HepG2 (cell line): ENCODE results near the gene ERVH48-1. TPM values are rescaled to one million over a fixed set of nuclear protein-coding genes. Genes with fewer than 3 reads are reported as not detected.

Experiments used
- CBFB ChIP-seq: sonication (generic); formaldehyde crosslinking; IDR thresholded peaks from 2 replicates; pipeline ENCODE4 v1.4.0; 2020; ENCODE audit warnings: missing genetic modification reagents
- E2F5 ChIP-seq: sonication (generic); formaldehyde crosslinking; conservative IDR thresholded peaks from 2 replicates; pipeline ENCODE4 v1.4.0; 2020; ENCODE audit warnings: missing genetic modification reagents
- FOSL2 ChIP-seq: sonication (generic); formaldehyde crosslinking; IDR thresholded peaks from 2 replicates; pipeline ENCODE4 v1.4.0; 2020; ENCODE audit warnings: missing genetic modification reagents
- GABPB1 ChIP-seq: IDR thresholded peaks from 2 replicates; pipeline ENCODE4 v1.6.1; 2016; ENCODE audit warnings: mild to moderate bottlenecking, missing genetic modification reagents, moderate library complexity, missing compliant biosample characterization
- KAT2B ChIP-seq: fragments of 150-350 bp; IDR thresholded peaks from 2 replicates; pipeline ENCODE4 v1.6.1; 2014; ENCODE audit warnings: low read depth, low read length, borderline replicate concordance
- KAT7 ChIP-seq: IDR thresholded peaks from 2 replicates; pipeline ENCODE4 v1.6.1; 2018; ENCODE audit warnings: borderline replicate concordance, missing compliant biosample characterization
- MED13 ChIP-seq: sonication (generic); formaldehyde crosslinking; IDR thresholded peaks from 2 replicates; pipeline ENCODE4 v1.5.0; 2020; ENCODE audit warnings: missing genetic modification reagents
- SP1 ChIP-seq, 2 experiments: fragments of 450-650 bp in 1 of 2; sonication (generic) in 1 of 2; formaldehyde crosslinking in 1 of 2; IDR thresholded peaks; 2 replicates each; pipeline versions ENCODE4 v1.4.0 to v1.6.1; 2016 to 2020; ENCODE audit warnings: missing genetic modification reagents in 1 of 2
- SP140L ChIP-seq: sonication (generic); formaldehyde crosslinking; IDR thresholded peaks from 2 replicates; pipeline ENCODE4 v1.4.0; 2020; ENCODE audit warnings: missing genetic modification reagents, borderline replicate concordance
- SRSF1 ChIP-seq: fragments of 200-400 bp; formaldehyde crosslinking; optimal IDR thresholded peaks from 2 replicates; pipeline ENCODE3; 2017; ENCODE audit warnings: mild to moderate bottlenecking, low read depth, low read length, moderate library complexity
- ZFP36L2 ChIP-seq: sonication (generic); formaldehyde crosslinking; IDR thresholded peaks from 2 replicates; pipeline ENCODE4 v1.4.0; 2020; ENCODE audit warnings: missing genetic modification reagents
- ZNF225 ChIP-seq: sonication (generic); formaldehyde crosslinking; IDR thresholded peaks from 2 replicates; pipeline ENCODE4 v1.4.0; 2020; ENCODE audit warnings: mild to moderate bottlenecking, missing genetic modification reagents
- ZNF280D ChIP-seq: sonication (generic); formaldehyde crosslinking; IDR thresholded peaks from 2 replicates; pipeline ENCODE4 v1.5.1; 2020; ENCODE audit warnings: mild to moderate bottlenecking, missing genetic modification reagents
- ZNF33B ChIP-seq: sonication (generic); formaldehyde crosslinking; IDR thresholded peaks from 2 replicates; pipeline ENCODE4 v1.5.1; 2020; ENCODE audit warnings: mild to moderate bottlenecking, missing genetic modification reagents
- ZNF512B ChIP-seq: sonication (generic); formaldehyde crosslinking; IDR thresholded peaks from 2 replicates; pipeline ENCODE4 v1.5.1; 2020; ENCODE audit warnings: missing genetic modification reagents, mild to moderate bottlenecking, borderline replicate concordance
- ZNF605 ChIP-seq: sonication (generic); formaldehyde crosslinking; IDR thresholded peaks from 2 replicates; pipeline ENCODE4 v1.8.0; 2022; ENCODE audit warnings: mild to moderate bottlenecking, missing genetic modification reagents
- ZXDC ChIP-seq: sonication (generic); formaldehyde crosslinking; IDR thresholded peaks from 2 replicates; pipeline ENCODE4 v1.5.0; 2020; ENCODE audit warnings: mild to moderate bottlenecking, missing genetic modification reagents
- polyA plus RNA-seq, 8 experiments: library from polyadenylated mRNA; depleted of rRNA in 3 of 8; stranded (reverse) in 7 of 8; unstranded in 1 of 8; fragments of >200 nt; fragmentation: Illumina TruSeq in 4 of 8; extraction: Trizol in 4 of 8; gene quantifications; 2 replicates each; pipeline versions ENCODE4 v1.2.1 to v1.2.3, GENCODE V29; 2011 to 2016; ENCODE audit warnings: low read depth in 4 of 8, missing spikeins in 1 of 8, mixed read lengths in 1 of 8; ENCODE audit not compliant: insufficient read depth in 1 of 8
- total RNA-seq, 5 experiments: library from RNA; depleted of rRNA; stranded (reverse); fragments of >200 nt; fragmentation: Illumina TruSeq; extraction: Trizol; gene quantifications; 2 replicates each; pipeline ENCODE4 v1.2.3, GENCODE V29; 2016; ENCODE audit warnings: low read depth in 1 of 5
- TF ChIP-seq, protein P1 (sequence below): sonication (generic); formaldehyde crosslinking; IDR thresholded peaks from 2 replicates; pipeline ENCODE4 v1.4.0; 2020; ENCODE audit warnings: mild to moderate bottlenecking, missing genetic modification reagents

ERVH48-1 gene
- total and polyA plus RNA-seq, 2 of the 13 experiments (the other 11 are each of a cell fraction or from before 2014, with no cell fraction given) = 1.8 TPM; not detected in 1

DNA sequence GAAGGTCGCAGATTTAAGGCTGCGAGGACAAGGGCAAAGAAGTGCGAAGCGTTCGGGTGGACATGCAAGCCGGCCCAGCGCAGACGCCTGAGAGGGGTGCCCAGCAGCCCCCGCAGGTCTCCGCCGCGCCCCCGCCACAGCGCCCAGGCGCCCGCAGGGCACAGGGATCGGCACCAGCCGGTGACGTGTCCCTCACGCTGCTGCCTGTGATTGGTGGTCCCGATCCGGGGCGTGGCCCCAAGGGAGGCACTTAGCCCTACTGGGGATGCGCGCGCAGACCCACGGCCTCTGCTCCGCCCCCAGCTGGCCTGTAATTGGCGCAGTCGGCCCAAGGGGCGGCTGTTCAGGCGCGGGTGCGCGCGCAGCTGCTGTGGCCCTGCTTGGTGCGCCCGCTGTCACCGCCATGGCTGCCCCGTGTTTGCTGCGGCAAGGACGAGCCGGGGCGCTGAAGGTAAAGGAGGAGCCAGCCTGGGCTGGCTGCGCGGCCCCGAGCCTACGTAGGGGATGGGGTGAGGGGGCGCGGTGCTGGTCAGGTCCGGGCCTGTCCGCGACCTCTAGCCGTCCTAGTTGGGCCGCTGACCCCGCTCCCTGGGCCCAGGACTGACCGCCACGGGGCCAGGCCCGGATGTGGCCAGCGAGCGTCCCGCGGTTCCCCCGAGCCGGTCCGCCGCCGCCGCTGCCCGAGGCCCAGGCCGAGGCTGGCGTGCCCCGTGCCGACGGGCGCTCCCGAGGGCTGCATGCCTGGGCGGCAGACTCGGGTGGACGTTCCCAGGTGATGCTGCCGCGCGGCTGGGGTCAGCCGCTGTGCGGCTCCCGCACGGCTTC is 32.3 kb downstream of the ERVH48-1 start, which contains the start of gene NDUFV3 (continued):
- TF ChIP-seq ZNF280D (CRISPR knock-in tag) (no peak; the same call in 1 of the 2 replicates), ZNF225 (no peak), E2F5 (CRISPR knock-in tag) (peak; percentile 62), MED13 (CRISPR knock-in tag) (peak; percentile 81), FOSL2 (CRISPR knock-in tag) (no peak; the same call in 1 of the 2 replicates), SP1 (IDR thresholded peaks at IDR 0.05) (no peak), SP1 (CRISPR knock-in tag; IDR thresholded peaks at IDR 0.05) (peak; percentile 77), ZFP36L2 (CRISPR knock-in tag) (no peak), SP140L (CRISPR knock-in tag) (no peak), CBFB (CRISPR knock-in tag) (no peak; the same call in 1 of the 2 replicates), KAT7 (CRISPR knock-in tag) (peak; percentile 53; the same call in 1 of the 2 replicates), KAT2B (no peak), ZNF512B (0 out of 2 replicates have a peak, but pooled peaks have one; percentile 45), ZXDC (CRISPR knock-in tag) (no peak), ZNF33B (CRISPR knock-in tag) (peak; percentile 16; the same call in 1 of the 2 replicates), SRSF1 (peak; percentile 86), GABPB1 (CRISPR knock-in tag) (peak; percentile 78), ZNF605 (CRISPR knock-in tag) (peak; percentile 71; the same call in 1 of the 2 replicates)
- TF ChIP-seq, protein P1, sequence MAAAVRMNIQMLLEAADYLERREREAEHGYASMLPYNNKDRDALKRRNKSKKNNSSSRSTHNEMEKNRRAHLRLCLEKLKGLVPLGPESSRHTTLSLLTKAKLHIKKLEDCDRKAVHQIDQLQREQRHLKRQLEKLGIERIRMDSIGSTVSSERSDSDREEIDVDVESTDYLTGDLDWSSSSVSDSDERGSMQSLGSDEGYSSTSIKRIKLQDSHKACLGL = peak; percentile 83
